ENCODE measurements around the gene FRZB.
"Not testable (repeated sequence)": the region's sequence is repeated elsewhere in the genome, so short reads cannot be mapped to it uniquely, and the experiment has no call there.

FRZB gene

DNA sequence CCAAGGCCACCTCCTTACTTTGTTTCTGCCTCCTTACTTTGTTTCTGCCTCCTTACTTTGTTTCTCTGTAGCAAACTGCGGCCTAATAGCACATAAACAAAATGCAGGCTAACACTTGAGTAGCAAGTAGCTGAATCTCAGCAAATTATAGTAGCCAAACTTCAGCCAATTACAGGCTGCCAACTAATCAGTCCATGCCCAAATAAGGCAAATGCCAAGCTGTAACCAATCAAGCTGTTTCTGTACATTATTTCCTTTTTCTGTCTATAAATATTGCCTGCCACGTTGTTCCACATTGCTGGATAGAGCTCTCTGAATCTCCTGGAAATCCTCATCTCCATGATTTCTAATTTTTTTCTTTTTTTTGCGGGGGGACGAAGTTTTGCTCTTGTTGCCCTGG, 28.7 kb upstream of the FRZB start:
- Histone ChIP-seq H3K27ac (replicated peaks; ENCODE audit: low read length) (no peak overlapping the region), H2AFZ (ENCODE audit: low read length) (no peak overlapping the region), H4K91ac (ENCODE audit: low read depth, low read length, poor library complexity) (no peak overlapping the region), H2AK5ac (ENCODE audit: low read depth, low read length) (no peak overlapping the region), H3K27me3 (ENCODE audit: control insufficient read depth in 3 of 3, insufficient read depth in 3 of 3, low read depth in 1 of 3, low read length in 3 of 3) (no peaks in the 10 kb centered on the region), H3K9ac (ENCODE audit: low read depth, low read length, poor library complexity) (no peak overlapping the region), H3K9me3 (replicated peaks in 1 of 2; ENCODE audit: control insufficient read depth in 2 of 2, insufficient read depth in 1 of 2, low read depth in 1 of 2, low read length in 2 of 2) (peaks cover 0 to 9% of the 10 kb centered on the region in 2 donors), H3K23ac (ENCODE audit: low read depth, low read length, poor library complexity) (no peak overlapping the region), H3K14ac (ENCODE audit: low read length) (no peak overlapping the region), H3K4me1 (ENCODE audit: control insufficient read depth in 2 of 2, insufficient read depth in 1 of 2, low read depth in 1 of 2, low read length in 2 of 2) (no peaks in the 10 kb centered on the region), H2BK5ac (ENCODE audit: low read length) (no peak overlapping the region), H3K18ac (ENCODE audit: low read length) (no peak overlapping the region), H4K8ac (ENCODE audit: low read depth, low read length) (no peak overlapping the region), H3K79me1 (ENCODE audit: low read depth, low read length) (no peaks in the 10 kb centered on the region), H2BK12ac (ENCODE audit: low read length) (no peak overlapping the region), H3K4me2 (ENCODE audit: insufficient read depth, low read length, poor library complexity, severe bottlenecking) (no peak overlapping the region), H3K4me3 (ENCODE audit: low read length in 2 of 2) (no peak overlapping the region), H2BK15ac (ENCODE audit: low read length) (no peak overlapping the region), H3K4ac (ENCODE audit: low read length) (no peak overlapping the region), H3K36me3 (replicated peaks in 1 of 2; ENCODE audit: control insufficient read depth in 2 of 2, insufficient read depth in 2 of 2, low read length in 2 of 2) (no peaks in the 10 kb centered on the region), H2BK120ac (ENCODE audit: low read depth, low read length) (no peak overlapping the region)
- DNase-seq (ENCODE audit: low spot score): no peak
- no CpG with 5 or more reads among the region's 4 CpGs for WGBS, 2 donors (ENCODE audit: extremely low coverage in 2 of 2, insufficient read length in 2 of 2, insufficient replicate concordance in 1 of 2)

DNA sequence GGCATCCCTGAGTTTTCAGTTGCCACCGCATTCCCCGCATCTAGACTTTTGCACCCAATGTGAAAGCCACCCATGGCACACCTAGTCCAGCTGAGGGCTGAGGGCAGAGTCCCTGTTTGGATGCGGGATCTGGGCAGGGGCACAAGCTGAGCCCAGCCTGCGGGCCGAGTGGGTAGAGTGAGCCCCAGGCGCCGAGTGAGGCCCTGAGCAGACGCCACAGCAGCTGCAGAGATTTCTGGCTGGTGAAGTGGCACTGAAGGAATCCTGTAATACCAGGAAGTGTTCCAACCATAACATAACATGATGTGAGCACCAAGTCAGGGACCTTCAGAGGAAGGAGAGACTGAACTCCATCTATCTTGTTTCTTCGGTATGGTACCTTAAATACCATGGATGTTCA, 27.7 kb upstream of the FRZB start:
- H3K4me3 ChIP-seq (ENCODE audit: low read length in 2 of 2): no peak overlapping the region
- peaks cover 0 to 9% of the 10 kb centered on the region in 2 donors for H3K9me3 ChIP-seq (replicated peaks in 1 of 2; ENCODE audit: control insufficient read depth in 2 of 2, insufficient read depth in 1 of 2, low read depth in 1 of 2, low read length in 2 of 2)
- no peak overlapping the region for H4K8ac ChIP-seq (ENCODE audit: low read depth, low read length)
- H3K9ac ChIP-seq (ENCODE audit: low read depth, low read length, poor library complexity): no peak overlapping the region
- no peak overlapping the region for H2AFZ ChIP-seq (ENCODE audit: low read length)
- H2AK5ac ChIP-seq (ENCODE audit: low read depth, low read length): no peak overlapping the region
- H3K18ac ChIP-seq (ENCODE audit: low read length): no peak overlapping the region
- no peak overlapping the region for H2BK5ac ChIP-seq (ENCODE audit: low read length)
- H3K4ac ChIP-seq (ENCODE audit: low read length): no peak overlapping the region
- H3K79me1 ChIP-seq (ENCODE audit: low read depth, low read length): no peaks in the 10 kb centered on the region
- H3K4me1 ChIP-seq (ENCODE audit: control insufficient read depth in 2 of 2, insufficient read depth in 1 of 2, low read depth in 1 of 2, low read length in 2 of 2): no peaks in the 10 kb centered on the region
- no peak overlapping the region for H4K91ac ChIP-seq (ENCODE audit: low read depth, low read length, poor library complexity)
- H3K27ac ChIP-seq (replicated peaks; ENCODE audit: low read length): no peak overlapping the region
- H2BK15ac ChIP-seq (ENCODE audit: low read length): no peak overlapping the region
- H3K36me3 ChIP-seq (replicated peaks in 1 of 2; ENCODE audit: control insufficient read depth in 2 of 2, insufficient read depth in 2 of 2, low read length in 2 of 2): no peaks in the 10 kb centered on the region
- H2BK120ac ChIP-seq (ENCODE audit: low read depth, low read length): no peak overlapping the region
- no CpG with 5 or more reads among the region's 9 CpGs for WGBS, 2 donors (ENCODE audit: extremely low coverage in 2 of 2, insufficient read length in 2 of 2, insufficient replicate concordance in 1 of 2)
- no peak overlapping the region for H3K14ac ChIP-seq (ENCODE audit: low read length)
- no peak overlapping the region for H3K4me2 ChIP-seq (ENCODE audit: insufficient read depth, low read length, poor library complexity, severe bottlenecking)
- H2BK12ac ChIP-seq (ENCODE audit: low read length): no peak overlapping the region
- DNase-seq (ENCODE audit: low spot score): no peak
- H3K27me3 ChIP-seq (ENCODE audit: control insufficient read depth in 3 of 3, insufficient read depth in 3 of 3, low read depth in 1 of 3, low read length in 3 of 3): no peaks in the 10 kb centered on the region
- peak overlapping the region; percentile 9 for H3K23ac ChIP-seq (ENCODE audit: low read depth, low read length, poor library complexity)

DNA sequence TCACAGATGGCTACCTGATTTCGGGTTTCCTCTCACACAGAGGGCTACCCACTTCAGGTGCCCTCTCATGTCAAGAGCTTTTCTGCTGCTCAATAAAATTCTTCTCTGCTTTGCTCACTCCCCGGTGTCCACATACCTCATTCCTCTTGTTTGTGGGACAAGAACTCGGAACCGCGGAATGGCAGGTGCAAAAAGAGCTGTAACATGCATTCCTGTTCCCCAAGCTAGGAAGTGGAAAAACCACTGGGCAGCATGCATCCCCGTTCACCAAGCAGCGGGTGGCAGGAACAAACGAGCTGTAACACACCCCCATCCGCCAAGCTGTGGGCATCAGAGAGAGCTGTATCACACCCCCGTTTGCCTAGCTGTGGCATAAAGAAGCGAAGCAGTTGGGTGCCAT, 27.2 kb upstream of the FRZB start:
- no CpG with 5 or more reads among the region's 11 CpGs for WGBS, 2 donors (ENCODE audit: extremely low coverage in 2 of 2, insufficient read length in 2 of 2, insufficient replicate concordance in 1 of 2)
- no peak overlapping the region for H2BK15ac ChIP-seq (ENCODE audit: low read length)

GRCh38 chr2:182893035-182893434, 26.6 kb upstream of the FRZB start:
- no CpG with 5 or more reads among the region's 7 CpGs for WGBS, 2 donors (ENCODE audit: extremely low coverage in 2 of 2, insufficient read length in 2 of 2, insufficient replicate concordance in 1 of 2)
- H3K27ac ChIP-seq (replicated peaks; ENCODE audit: low read length); H3K14ac ChIP-seq (ENCODE audit: low read length); H2AFZ ChIP-seq (ENCODE audit: low read length); H3K4me2 ChIP-seq (ENCODE audit: insufficient read depth, low read length, poor library complexity, severe bottlenecking); H2BK5ac ChIP-seq (ENCODE audit: low read length); H3K23ac ChIP-seq (ENCODE audit: low read depth, low read length, poor library complexity); H3K4ac ChIP-seq (ENCODE audit: low read length); H2AK5ac ChIP-seq (ENCODE audit: low read depth, low read length); H3K9ac ChIP-seq (ENCODE audit: low read depth, low read length, poor library complexity); DNase-seq (ENCODE audit: low spot score); H4K91ac ChIP-seq (ENCODE audit: low read depth, low read length, poor library complexity); H3K9me3 ChIP-seq (replicated peaks in 1 of 2; ENCODE audit: control insufficient read depth in 2 of 2, insufficient read depth in 1 of 2, low read depth in 1 of 2, low read length in 2 of 2); H2BK12ac ChIP-seq (ENCODE audit: low read length); H4K8ac ChIP-seq (ENCODE audit: low read depth, low read length); H3K4me1 ChIP-seq (ENCODE audit: control insufficient read depth in 2 of 2, insufficient read depth in 1 of 2, low read depth in 1 of 2, low read length in 2 of 2); H3K79me1 ChIP-seq (ENCODE audit: low read depth, low read length); H3K18ac ChIP-seq (ENCODE audit: low read length); H2BK120ac ChIP-seq (ENCODE audit: low read depth, low read length); H3K4me3 ChIP-seq (ENCODE audit: low read length in 2 of 2); H3K36me3 ChIP-seq (replicated peaks in 1 of 2; ENCODE audit: control insufficient read depth in 2 of 2, insufficient read depth in 2 of 2, low read length in 2 of 2); H2BK15ac ChIP-seq (ENCODE audit: low read length); H3K27me3 ChIP-seq (ENCODE audit: control insufficient read depth in 3 of 3, insufficient read depth in 3 of 3, low read depth in 1 of 3, low read length in 3 of 3): not testable (repeated sequence)

More for the DNA sequence above, 27.2 kb upstream of the FRZB start:
- H4K91ac ChIP-seq (ENCODE audit: low read depth, low read length, poor library complexity): no peak overlapping the region
- H2BK5ac ChIP-seq (ENCODE audit: low read length): no peak overlapping the region
- no peak overlapping the region for H3K4me2 ChIP-seq (ENCODE audit: insufficient read depth, low read length, poor library complexity, severe bottlenecking)
- no peak overlapping the region for H2BK120ac ChIP-seq (ENCODE audit: low read depth, low read length)
- DNase-seq (ENCODE audit: low spot score): no peak
- no peak overlapping the region for H2BK12ac ChIP-seq (ENCODE audit: low read length)
- H3K79me1 ChIP-seq (ENCODE audit: low read depth, low read length): no peaks in the 10 kb centered on the region
- H3K14ac ChIP-seq (ENCODE audit: low read length): no peak overlapping the region
- H3K27me3 ChIP-seq (ENCODE audit: control insufficient read depth in 3 of 3, insufficient read depth in 3 of 3, low read depth in 1 of 3, low read length in 3 of 3): no peaks in the 10 kb centered on the region
- H2AK5ac ChIP-seq (ENCODE audit: low read depth, low read length): no peak overlapping the region
- no peak overlapping the region for H3K27ac ChIP-seq (replicated peaks; ENCODE audit: low read length)
- H3K4me3 ChIP-seq (ENCODE audit: low read length in 2 of 2): no peak overlapping the region
- no peaks in the 10 kb centered on the region for H3K4me1 ChIP-seq (ENCODE audit: control insufficient read depth in 2 of 2, insufficient read depth in 1 of 2, low read depth in 1 of 2, low read length in 2 of 2)
- no peak overlapping the region for H3K4ac ChIP-seq (ENCODE audit: low read length)
- no peak overlapping the region for H2AFZ ChIP-seq (ENCODE audit: low read length)
- H4K8ac ChIP-seq (ENCODE audit: low read depth, low read length): no peak overlapping the region
- no peak overlapping the region for H3K23ac ChIP-seq (ENCODE audit: low read depth, low read length, poor library complexity)
- no peak overlapping the region for H3K18ac ChIP-seq (ENCODE audit: low read length)
- H3K9ac ChIP-seq (ENCODE audit: low read depth, low read length, poor library complexity): no peak overlapping the region
- peaks cover 0 to 9% of the 10 kb centered on the region in 2 donors for H3K9me3 ChIP-seq (replicated peaks in 1 of 2; ENCODE audit: control insufficient read depth in 2 of 2, insufficient read depth in 1 of 2, low read depth in 1 of 2, low read length in 2 of 2)
- no peaks in the 10 kb centered on the region for H3K36me3 ChIP-seq (replicated peaks in 1 of 2; ENCODE audit: control insufficient read depth in 2 of 2, insufficient read depth in 2 of 2, low read length in 2 of 2)
